Kidney epithelial cell (primary cell): ENCODE data around the gene DOCK10. TPM values are rescaled to one million over a fixed set of nuclear protein-coding genes. Genes with fewer than 3 reads are reported as not detected.

Experiments
- DNase-seq: peaks from one replicate; pipeline ENCODE4 v3.0.0-alpha.2; 2010; ENCODE audit warnings: low read depth
- H3K27me3 ChIP-seq: 2 replicates; pipeline ENCODE4 v1.6.0; 2011; ENCODE audit warnings: low read length; ENCODE audit not compliant: control insufficient read depth, insufficient read depth
- H3K36me3 ChIP-seq: 2 replicates; pipeline ENCODE4 v1.5.1; 2011; ENCODE audit warnings: low read length; ENCODE audit not compliant: control insufficient read depth, insufficient read depth
- H3K4me3 ChIP-seq: 2 replicates; pipeline ENCODE4 v1.5.1; 2011; ENCODE audit warnings: low read depth, mild to moderate bottlenecking, control low read depth, low read length
- total RNA-seq: library from RNA; depleted of rRNA; stranded (reverse); fragments of >200 nt; gene quantifications from 2 replicates; pipeline ENCODE4 v1.2.3, GENCODE V29; 2015
- TF ChIP-seq, protein P1 (sequence below): IDR thresholded peaks from 2 replicates; pipeline ENCODE4 v1.5.1; 2011; ENCODE audit warnings: mild to moderate bottlenecking, moderate library complexity, low read length, control low read depth, inconsistent platforms; ENCODE audit not compliant: insufficient read depth, poor library complexity, severe bottlenecking

The DOCK10 gene
- total RNA-seq, 1 donor from 2014 or later: 5.0 TPM

DNA sequence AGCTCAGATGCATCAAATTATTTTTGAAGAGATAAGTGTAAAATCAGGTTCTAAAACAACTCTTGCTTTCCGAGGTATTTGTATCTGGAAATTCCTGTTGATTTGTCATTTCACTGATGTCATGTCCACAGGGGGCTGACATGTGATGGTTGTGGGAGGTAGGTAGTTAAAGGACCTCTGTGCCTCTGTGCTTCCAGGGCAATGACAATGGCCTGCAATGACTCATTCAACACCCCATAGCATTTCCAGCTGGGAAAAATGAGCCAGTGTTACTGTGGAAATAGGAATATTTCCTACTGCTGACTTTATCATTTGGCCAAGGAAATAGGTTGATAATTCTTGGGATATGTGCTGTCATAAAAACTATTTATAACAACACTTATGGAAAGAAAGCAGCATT is 239.9 kb downstream of the DOCK10 start:
- Histone ChIP-seq H3K4me3 (no peak overlapping the region), H3K36me3 (no peaks in the 10 kb centered on the region), H3K27me3 (no peaks in the 10 kb centered on the region)
- peak; percentile 39 for DNase-seq
- TF ChIP-seq, protein P1, sequence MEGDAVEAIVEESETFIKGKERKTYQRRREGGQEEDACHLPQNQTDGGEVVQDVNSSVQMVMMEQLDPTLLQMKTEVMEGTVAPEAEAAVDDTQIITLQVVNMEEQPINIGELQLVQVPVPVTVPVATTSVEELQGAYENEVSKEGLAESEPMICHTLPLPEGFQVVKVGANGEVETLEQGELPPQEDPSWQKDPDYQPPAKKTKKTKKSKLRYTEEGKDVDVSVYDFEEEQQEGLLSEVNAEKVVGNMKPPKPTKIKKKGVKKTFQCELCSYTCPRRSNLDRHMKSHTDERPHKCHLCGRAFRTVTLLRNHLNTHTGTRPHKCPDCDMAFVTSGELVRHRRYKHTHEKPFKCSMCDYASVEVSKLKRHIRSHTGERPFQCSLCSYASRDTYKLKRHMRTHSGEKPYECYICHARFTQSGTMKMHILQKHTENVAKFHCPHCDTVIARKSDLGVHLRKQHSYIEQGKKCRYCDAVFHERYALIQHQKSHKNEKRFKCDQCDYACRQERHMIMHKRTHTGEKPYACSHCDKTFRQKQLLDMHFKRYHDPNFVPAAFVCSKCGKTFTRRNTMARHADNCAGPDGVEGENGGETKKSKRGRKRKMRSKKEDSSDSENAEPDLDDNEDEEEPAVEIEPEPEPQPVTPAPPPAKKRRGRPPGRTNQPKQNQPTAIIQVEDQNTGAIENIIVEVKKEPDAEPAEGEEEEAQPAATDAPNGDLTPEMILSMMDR: no peak

DNA sequence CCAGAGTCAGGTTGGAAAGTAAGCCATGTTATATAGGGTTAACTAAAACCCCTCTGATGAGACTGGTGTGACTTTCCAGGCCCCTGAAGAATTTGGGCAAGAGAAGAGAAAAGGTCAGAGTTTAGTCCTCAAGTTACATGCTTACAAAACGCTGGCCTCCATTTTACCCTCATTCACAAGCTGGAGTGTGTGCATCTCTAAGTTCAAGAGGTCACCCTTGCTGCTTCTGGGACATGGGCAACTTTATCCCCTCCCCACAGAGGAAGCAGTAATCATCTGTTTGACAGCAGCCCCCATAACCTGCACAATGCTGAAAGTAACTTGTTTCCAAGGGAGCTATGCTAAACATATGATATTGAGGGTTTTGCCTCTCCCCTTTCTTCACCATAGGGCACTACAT is 240.9 kb downstream of the DOCK10 start:
- Histone ChIP-seq H3K4me3 (no peak overlapping the region), H3K27me3 (no peaks in the 10 kb centered on the region), H3K36me3 (no peaks in the 10 kb centered on the region)
- TF ChIP-seq, protein P1: no peak
- no peak for DNase-seq

DNA sequence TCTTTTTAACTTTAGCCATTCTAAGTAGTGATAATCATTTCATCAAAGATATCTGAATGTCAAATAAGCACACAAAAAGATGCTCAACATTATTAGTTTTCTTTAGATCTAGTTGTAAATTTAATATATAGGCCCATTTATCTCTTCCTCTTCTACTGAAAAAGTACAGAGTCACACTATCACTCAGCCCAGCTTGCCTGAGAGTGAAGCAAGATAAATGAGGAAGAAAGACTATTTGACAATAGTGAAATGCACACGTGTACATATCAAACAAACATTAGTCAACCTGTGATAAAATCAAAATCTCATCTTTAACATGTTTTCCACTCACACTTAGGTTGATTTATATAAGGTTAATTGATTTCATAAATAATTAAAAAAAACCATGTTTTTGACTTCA is 242.6 kb downstream of the DOCK10 start:
- Histone ChIP-seq H3K4me3 (no peak overlapping the region), H3K27me3 (no peaks in the 10 kb centered on the region), H3K36me3 (no peaks in the 10 kb centered on the region)
- TF ChIP-seq, protein P1: no peak
- no peak for DNase-seq

DNA sequence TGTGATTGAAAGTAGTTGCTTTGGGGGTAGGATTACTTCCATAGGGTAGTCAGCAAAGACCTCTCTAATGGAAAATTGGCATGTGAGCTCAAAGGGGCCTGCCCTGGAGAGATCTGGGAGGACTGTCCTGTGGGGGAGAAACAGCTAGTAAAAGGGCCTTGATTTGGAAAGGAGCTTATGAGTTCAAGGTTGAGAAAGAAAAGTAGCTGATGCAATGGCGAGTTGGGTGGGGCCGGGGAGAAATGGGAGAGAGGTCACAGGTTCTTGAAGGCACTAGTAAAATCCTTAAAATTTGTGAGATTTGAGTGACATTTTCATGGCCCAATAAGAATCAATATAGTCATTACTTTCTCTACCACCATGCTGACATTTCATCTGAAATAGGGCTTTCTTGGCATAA is 244.1 kb downstream of the DOCK10 start:
- DNase-seq: no peak
- TF ChIP-seq, protein P1: no peak

DNA sequence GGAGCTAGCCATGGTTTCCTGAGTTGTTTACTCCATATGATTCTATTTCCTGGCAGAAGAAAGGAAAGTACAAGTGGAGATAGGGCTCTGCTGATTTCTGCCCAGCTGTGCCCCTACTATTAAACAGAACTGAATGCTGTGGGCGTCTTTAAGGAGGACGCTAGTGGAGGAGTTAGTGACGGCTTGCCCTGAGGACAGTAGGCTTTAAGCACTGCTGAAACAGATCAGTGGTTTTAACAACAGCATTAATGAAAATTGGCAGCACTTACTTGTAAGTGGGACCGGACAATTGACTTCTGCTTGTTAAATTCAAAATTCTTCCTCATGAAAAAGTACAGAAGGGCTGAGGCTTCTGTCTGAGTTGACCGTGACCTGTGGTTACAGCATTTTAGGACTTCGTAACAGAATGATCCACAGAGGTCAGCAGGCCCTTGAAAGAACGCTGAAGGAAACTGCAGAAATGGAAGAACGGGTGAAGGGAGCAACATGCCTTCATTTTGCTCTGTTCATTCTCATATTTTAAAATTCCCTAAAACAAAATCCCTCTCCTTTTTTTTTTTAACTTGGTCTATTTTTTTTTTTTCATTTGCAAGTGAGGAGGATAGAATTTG is 245.5 kb downstream of the DOCK10 start:
- DNase-seq: no peak
- Histone ChIP-seq H3K36me3 (no peaks in the 10 kb centered on the region), H3K27me3 (no peaks in the 10 kb centered on the region), H3K4me3 (no peak overlapping the region)
- TF ChIP-seq, protein P1: no peak

More for the DNA sequence above, 244.1 kb downstream of the DOCK10 start:
- no peak overlapping the region for H3K4me3 ChIP-seq
- no peaks in the 10 kb centered on the region for H3K27me3 ChIP-seq
- H3K36me3 ChIP-seq: no peaks in the 10 kb centered on the region

DNA sequence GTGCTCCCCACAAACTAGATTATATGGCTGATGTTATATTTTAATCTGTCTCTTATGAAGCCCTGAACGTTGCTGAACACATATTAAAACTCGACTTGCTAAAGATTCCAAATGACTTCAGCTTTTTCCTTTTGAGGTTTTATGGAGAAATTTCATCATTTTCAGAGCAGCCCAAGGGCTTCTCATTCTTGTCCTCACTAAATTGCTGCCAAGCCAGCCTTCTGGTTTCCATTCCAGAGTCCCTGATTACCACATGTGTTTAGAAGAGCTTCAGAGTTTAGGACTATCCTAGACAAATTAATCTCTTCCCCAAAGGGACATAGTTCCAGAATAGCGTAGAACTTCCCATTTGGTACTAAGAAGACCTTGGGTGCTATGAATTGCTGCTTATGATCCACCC is 248.3 kb downstream of the DOCK10 start:
- H3K27me3 ChIP-seq: no peaks in the 10 kb centered on the region
- no peaks in the 10 kb centered on the region for H3K36me3 ChIP-seq
- H3K4me3 ChIP-seq: no peak overlapping the region
- no peak for DNase-seq
- TF ChIP-seq, protein P1: no peak
